Hepatocyte (in vitro differentiated cells): ENCODE measurements around the gene MAP2K7.

ENCODE experiments used
- CTCF ChIP-seq: fragments of 200-600 bp; sonication (generic); IDR thresholded peaks from 2 replicates; pipeline ENCODE4 v1.5.1; 2016; ENCODE audit warnings: antibody characterized with exemption, mild to moderate bottlenecking; ENCODE audit not compliant: poor library complexity
- EZH2 ChIP-seq: fragments of 200-600 bp; sonication (generic); IDR thresholded peaks from 2 replicates; pipeline ENCODE4 v1.6.1; 2016; ENCODE audit warnings: antibody characterized with exemption, mild to moderate bottlenecking, borderline replicate concordance

GRCh38 chr19:7862413-7862951 is 41.2 kb upstream of the MAP2K7 start:
- no peak for TF ChIP-seq CTCF
- no peak for TF ChIP-seq EZH2
